HG02840 (cell line): ENCODE measurements around the gene MED12L.

ENCODE experiments used
- ATAC-seq: cut with Tn5 transposase; IDR thresholded peaks from one replicate; pipeline ENCODE4 v1.9.1; 2021; ENCODE audit warnings: mild to moderate bottlenecking, moderate library complexity, moderate number of reproducible peaks; ENCODE audit not compliant: unreplicated experiment, low FRiP score

The MED12L gene

DNA sequence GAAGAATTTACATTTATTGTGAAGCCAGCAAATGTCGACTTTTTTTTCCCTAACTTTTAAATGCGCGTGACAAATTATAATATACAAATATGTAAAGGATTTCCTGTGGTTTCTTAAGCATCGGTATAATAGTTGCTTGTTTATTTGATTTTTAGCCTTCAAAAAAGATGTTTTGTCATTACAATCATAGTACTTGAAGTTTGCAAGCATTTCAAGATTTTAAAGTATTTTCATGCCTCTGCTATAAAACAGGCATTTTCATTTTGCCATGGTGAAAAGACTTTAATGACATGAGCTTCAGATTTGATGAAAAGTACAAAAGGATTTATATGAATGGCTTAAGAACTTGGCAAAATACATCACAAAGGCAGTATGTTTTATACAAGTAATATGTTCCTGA lies 308.5 kb downstream of the MED12L start:
- ATAC-seq, result no peak

GRCh38 chr3:151394611-151395010 lies 309.1 kb downstream of the MED12L start:
- ATAC-seq, result no peak

GRCh38 chr3:151395806-151396205 lies 310.3 kb downstream of the MED12L start:
- no peak for ATAC-seq

DNA sequence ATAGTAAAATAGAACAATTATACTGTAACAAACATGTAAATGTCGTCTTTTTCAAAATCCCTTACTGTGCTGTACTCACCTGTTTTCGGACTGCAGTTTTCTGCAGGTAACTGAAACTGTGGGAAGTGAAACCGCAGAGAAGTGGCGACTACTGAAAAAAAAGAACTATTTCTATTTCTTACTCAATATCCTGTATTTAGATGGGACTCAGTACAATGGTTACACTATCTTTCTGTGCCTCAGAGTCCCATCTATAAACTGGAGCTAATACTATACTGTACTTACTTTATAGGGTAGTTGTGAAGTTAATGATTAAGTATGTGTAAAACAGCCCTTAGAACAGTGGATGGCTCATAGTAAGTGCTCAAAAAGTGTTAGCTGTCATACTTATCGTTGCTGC lies 313.4 kb downstream of the MED12L start:
- no peak for ATAC-seq

GRCh38 chr3:151400341-151400740 lies 314.9 kb downstream of the MED12L start:
- ATAC-seq, result no peak

DNA sequence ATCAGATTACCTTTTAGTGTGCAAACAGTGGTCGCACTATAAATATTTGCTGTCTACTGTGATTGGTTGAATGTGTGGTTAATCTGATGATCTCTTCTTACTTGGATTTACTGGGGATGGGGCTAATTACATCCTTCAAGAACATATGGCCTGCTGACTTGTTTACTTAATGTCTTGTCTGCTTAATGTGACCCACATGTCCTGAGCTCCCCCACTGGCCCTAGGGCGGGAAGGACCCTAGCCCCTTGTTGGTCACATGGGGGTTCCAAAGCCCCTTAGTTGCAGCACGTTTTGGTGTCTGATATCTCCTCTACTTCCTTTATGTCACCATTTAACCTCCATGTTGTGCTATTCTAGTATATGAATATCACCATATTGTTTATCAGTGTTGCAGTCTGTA lies 316.9 kb downstream of the MED12L start:
- ATAC-seq, result no peak

DNA sequence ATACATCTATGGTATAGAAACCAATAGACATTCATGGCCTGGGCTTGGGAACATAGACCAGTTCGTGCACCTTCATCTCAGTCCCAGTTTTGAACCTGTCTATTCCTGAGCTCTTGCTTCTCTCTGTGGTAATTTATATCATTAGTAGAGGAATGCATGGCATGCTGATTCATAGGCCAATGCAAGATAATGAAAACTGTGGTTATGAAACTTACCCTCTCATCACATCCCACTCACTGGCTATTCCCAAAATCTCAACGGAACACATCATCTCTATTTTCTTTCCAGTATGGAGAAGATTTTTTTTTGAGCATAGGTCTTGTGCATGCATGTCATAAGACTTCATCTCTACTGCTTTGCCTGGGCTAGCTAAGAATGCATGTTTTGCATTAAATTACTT lies 317.8 kb downstream of the MED12L start:
- no peak for ATAC-seq

DNA sequence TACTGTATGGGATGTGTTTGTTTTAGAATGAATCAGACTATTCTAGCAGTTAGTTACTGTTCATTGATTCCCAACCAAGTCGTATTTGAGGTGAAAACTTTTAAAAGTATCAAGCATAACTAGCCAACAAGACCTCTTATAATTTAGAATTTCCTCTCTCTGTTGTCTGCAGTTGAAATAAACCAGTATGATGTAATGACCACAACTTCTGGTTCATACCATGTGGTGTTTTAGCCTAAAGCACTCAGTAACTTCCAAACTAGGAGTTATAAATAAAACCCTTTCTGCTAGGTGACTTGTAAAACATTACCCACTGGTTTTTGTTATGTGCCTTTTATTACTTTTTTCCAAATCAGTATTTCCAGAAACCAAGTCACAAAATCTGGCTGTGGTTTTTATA lies 318.9 kb downstream of the MED12L start:
- no peak for ATAC-seq

DNA sequence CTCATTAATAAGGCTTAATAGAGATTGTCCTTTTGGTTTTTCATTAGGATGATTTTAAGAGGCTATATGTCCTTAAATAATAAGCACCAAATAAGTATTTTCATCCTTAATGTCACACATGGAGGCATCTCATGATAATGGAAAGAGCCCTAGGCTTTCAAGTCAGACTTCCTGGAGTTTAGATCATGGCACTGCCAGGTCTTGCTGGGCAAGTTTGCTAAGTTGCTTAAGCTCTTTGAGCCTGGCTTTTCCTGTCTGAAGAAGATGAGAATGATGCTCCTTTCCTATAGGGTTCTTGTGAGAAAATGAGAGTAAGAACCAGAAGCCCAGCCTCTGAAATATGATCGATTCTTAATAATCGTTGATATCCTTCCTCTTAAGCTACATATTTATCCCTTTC lies 322.5 kb downstream of the MED12L start:
- no peak for ATAC-seq

DNA sequence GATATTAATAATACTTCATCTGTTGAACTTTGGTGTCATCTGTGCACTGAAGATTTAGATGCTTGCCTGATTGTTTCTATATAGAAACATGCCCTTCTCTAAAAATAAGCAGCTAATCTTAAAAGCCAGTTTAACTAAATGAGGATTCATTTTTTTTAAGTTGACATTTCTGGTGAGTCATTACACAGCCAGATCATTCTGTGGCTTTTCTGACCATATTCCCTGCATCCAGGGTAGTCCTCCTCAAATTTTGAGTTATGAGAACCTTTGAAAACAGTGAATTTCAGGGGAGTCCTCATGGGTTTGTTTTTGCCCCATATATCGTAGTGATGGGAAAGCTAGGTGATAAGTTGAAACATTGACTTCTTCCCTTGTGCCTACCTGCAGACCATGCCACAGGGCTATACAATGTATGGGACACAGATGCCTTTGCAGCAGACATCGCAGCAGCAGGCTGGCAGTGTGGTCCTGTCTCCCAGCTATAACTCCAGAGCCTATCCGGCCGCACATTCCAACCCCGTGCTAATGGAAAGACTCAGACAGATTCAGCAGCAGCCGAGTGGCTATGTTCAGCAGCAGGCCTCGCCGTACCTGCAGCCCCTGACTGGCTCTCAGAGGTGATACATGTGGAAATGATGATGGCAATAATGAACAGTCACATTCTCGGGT lies 325.6 kb downstream of the MED12L start:
- ATAC-seq, result no peak

GRCh38 chr3:151412989-151413388 lies 327.5 kb downstream of the MED12L start:
- no peak for ATAC-seq

GRCh38 chr3:151415289-151415688 lies 329.8 kb downstream of the MED12L start:
- ATAC-seq, result no peak

DNA sequence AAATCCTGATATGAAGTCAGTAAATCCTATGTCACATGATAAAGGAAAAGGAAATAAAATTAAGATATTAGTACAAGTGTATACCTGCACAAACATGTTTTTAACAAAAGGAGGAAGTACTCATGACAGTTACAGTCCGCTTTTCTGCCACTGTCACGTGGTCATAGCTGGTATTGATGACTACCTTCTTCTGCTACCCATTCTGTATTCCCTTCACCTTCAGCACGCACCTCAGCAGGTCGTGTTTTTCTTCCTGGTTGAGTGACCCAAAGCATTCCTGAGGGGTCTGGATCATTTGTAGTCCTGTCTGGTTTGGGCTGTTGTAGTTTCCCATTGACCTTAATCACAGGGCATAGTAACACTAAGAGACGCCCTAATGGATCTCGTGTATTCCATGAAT lies 334.3 kb downstream of the MED12L start:
- ATAC-seq, result no peak

DNA sequence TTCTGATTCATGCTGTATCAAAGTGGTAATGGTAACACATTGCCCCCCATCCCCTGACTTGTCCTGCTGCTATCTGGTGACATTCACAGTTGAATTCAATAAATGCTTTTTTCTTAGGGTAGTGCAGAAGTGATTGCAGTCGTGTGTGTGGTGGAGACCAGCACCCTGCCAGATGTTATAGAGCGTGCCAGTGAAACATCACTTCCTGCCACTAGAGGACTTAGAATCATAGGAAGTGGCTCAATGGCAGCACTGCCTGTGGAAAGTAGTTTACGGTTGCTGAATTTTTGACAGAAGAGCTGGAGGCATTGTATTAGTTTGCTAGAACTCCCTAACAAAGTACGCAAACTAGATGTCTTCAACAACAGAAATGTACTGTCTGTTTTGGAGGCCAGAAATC lies 336.5 kb downstream of the MED12L start:
- no peak for ATAC-seq

DNA sequence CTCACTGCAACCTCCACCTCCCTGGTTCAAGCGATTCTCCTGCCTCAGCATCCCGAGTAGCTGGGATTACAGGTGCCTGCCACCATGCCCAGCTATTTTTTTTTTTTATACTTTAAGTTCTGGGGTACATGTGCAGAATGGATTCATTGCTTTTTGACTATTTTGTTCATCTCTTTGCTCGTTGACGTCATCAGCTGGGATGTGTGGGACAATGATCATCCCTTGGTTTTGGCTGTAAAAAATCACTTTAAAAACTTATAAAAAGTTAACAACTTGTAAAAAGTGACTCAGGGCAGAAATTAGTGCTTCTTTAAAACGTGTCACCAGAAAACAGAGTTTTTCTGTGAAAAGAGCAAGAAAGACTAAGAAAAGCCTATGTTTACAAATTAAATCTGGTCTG lies 337.6 kb downstream of the MED12L start:
- ATAC-seq, result no peak

DNA sequence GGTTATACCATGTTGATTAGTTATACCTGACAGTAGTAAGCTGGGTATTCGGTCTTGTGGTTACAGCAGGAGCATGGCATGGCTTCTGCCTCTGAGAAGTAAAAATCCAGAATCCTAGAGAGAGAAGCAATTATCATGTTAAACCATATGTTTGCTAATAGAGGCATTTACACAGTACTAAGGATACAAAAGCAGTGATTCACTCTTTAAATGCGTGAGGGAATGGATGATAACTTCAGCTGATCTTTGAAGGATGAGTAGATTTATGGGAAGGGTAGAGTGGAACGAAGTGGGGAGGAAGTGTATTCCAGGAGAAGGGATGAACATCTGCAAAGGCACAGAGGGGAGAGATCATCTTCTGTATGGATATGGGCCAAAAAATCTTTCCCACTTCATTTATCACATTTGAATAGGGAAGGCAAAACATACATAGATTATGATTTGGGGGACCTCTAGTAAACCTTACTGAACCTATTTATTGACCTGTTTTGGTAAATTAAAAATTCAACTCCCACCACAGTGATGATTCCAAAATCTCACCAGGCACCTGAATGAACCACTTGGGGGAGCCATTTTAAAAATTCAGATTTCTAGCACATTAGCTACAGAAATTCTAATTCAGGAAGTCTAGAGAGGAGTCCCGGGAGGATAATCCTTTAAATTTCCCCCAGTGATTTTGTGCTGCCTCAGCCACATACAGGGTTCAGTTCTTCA lies 340.3 kb downstream of the MED12L start:
- no peak for ATAC-seq

DNA sequence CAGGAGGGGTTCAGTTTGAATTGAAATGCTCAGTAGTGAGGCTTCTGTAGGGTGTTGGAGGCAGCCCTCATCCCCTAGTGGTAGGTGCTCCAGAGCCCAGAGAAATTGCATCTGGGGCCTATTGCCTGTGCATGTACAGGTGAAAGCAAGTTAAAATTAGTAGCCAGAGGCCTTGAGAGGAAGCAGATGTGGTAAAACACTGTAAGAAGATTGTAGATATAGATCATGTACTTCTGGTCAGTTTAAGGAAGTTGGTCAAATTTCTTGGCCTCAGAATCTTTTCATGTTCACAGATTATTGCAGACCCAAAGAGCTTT lies 340.8 kb downstream of the MED12L start:
- no peak for ATAC-seq

DNA sequence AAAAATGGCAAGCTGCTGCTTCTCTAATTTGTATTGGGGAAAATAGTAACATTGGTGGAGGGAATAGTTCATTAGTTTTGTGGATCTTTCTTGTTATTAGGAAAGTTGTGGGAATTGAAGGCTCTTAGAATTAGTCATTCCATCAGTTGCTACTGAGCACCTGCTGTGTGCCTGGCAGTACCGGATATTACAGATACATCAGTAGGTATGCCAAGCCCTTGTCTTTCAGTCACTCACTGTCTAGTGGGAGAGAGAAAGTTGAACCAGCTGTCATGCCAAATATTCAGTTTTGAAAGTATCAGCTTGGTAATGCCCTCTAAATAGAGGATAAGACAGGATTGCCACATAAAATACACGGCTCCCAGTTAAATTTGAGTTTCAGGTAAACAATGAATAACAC lies 342.9 kb downstream of the MED12L start:
- no peak for ATAC-seq

DNA sequence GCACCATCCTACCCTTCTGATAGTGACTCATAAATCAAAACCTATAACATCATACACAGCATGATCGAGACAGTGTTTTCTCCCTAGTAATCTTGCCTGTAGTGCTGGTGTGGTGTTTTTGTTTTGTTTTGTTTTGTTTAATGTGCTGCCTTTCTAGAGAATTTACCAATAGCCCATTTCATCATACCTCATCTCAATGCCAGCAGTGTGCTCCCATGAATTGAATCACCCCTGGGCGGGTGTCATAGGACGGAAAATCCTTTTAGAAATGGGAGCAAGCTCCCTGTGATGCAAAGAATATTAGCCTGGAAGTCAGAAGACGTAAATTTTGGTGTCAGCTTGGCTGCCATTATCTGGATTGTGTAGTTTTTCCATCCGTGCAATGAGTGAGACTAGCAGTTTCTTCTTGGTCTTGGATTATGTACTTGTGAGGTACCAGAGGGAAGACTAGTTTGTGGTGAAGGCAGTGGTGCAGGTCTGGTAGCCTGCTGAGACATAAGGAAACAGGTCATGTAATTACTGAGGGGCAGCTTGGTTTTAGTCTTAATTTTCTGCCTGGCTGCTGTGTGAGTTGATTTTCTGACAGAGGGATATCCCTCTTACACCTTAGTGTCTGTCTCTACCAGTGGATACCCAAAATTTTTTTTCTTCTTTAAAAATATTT lies 345.5 kb downstream of the MED12L start:
- ATAC-seq, result no peak

GRCh38 chr3:151431940-151432339 lies 346.5 kb downstream of the MED12L start:
- ATAC-seq, result no peak

DNA sequence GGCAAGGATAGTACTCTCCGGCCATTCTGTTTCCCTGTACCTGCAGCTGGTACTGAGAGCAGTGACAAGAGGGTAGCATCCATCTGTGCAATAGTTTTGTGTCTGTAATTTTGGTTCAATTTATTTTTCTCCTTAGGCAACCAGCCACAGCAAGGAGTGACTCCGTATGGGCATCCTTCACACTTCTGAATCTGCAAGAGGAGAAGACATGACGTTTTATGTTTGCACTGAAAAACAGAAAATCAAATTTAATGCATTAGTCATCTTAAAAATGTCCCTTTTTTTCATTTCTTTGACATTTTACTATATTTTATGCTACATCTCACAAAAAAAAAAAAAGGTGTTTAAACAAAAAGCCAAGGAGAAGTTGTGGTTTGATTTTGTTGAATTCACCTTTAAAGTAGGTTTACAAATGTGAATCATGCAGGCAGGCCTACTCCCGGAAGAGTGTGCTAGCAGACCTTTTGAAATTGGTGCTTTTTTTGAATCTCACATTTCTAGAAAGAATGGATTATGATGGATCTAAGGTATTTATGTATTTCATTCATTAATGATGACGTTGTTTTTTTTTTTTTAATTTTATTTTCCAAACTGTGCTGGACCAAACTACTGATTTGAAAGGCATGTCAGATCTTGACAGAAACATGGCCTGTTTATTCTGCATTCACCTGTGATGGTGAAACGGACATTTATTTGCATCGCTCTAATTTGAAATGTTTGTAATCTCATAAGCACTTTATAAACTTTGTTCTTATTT lies 347.3 kb downstream of the MED12L start:
- ATAC-seq, result no peak
